ENCODE data around the gene AACS. TPM values are rescaled to one million over a fixed set of nuclear protein-coding genes. Genes with fewer than 3 reads are reported as not detected.

AACS gene
- total and polyA plus RNA-seq, 2 of the 8 experiments (the other 6 are each of a cell fraction or from before 2014, with no cell fraction given) = 51.9 to 52.4 TPM

DNA sequence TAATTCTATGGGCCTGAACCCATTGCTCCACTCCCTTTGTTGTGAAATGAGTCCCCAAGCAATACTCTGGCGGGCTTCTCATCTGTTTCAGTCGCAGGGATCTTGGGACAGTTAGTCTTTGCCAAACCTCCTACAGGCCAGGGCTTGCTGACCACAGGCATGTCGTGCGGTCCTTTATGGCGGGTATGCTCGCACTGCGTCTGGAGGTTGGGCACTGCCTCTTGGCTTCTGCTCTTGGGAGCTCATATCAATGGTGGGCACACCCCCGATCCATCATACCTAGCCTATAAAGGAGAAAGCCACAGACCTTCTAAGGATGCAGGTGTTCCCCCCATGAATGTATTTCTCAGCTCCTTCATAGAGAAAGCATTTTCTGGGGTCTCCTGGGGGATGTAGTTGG is 99.3 kb downstream of the AACS start:
- no peak overlapping the region for H2BK5ac ChIP-seq (ENCODE audit: low read depth, low read length)
- DNase-seq (ENCODE audit: low read depth in 1 of 2, low spot score in 2 of 2) (no peak), FAIRE-seq (no peak)
- 96% methylated on average over 8 of the region's 8 CpGs; no CpG with 5 or more reads in 1 of the 2 experiments for WGBS, 2 experiments (ENCODE audit: extremely low coverage in 1 of 2, insufficient coverage in 1 of 2, insufficient read length in 1 of 2, insufficient replicate concordance in 2 of 2, low coverage in 1 of 2, low lambda C conversion rate in 2 of 2, missing lambda C conversion rate in 1 of 2)
- H4K20me1 ChIP-seq (replicated peaks in 1 of 2; ENCODE audit: control insufficient read depth in 1 of 2, insufficient read depth in 2 of 2, low read length in 2 of 2) = no peaks in the 10 kb centered on the region
- H2BK12ac ChIP-seq (ENCODE audit: low read depth, low read length) = no peak overlapping the region
- H3K4me1 ChIP-seq (replicated peaks in 1 of 4; ENCODE audit: control insufficient read depth in 3 of 4, insufficient read depth in 4 of 4, low read length in 3 of 4) = no peaks in the 10 kb centered on the region
- no peak overlapping the region for H3K56ac ChIP-seq (replicated peaks; ENCODE audit: insufficient read length, low read depth, low read length)
- no peak overlapping the region for H2BK120ac ChIP-seq (replicated peaks; ENCODE audit: low read depth, low read length)
- H3K79me1 ChIP-seq (ENCODE audit: low read depth, low read length) = no peaks in the 10 kb centered on the region; the same call in 1 of the 2 replicates
- no peaks in the 10 kb centered on the region for H3K23me2 ChIP-seq (ENCODE audit: low read depth, low read length)
- H3K23ac ChIP-seq (ENCODE audit: insufficient read length) = no peak overlapping the region
- no peaks in the 10 kb centered on the region for H3K36me3 ChIP-seq (ENCODE audit: control insufficient read depth in 2 of 4, insufficient read depth in 4 of 4, low read length in 3 of 4)
- H4K8ac ChIP-seq (ENCODE audit: extremely low read depth, insufficient read depth, low read length) = no peak overlapping the region
- H3K9me3 ChIP-seq (ENCODE audit: insufficient read depth in 2 of 2, low read depth in 1 of 2, low read length in 1 of 2) = peaks cover 0 to 3% of the 10 kb centered on the region in 2 experiments; a peak in 1 of 4 replicates
- no peak overlapping the region for H4K5ac ChIP-seq (ENCODE audit: insufficient read length, low read depth, low read length)
- no peak overlapping the region for H2AK5ac ChIP-seq (ENCODE audit: low read depth, low read length)
- CTCF ChIA-PET (ENCODE audit: partially characterized antibody) = interaction anchor here (0.8 to 1.6 kb wide), 2 partner anchors 9 to 52 kb away, joined by 3 to 6 read pairs; no protein-coding TSS in a partner anchor
- H3K4me3 ChIP-seq (ENCODE audit: extremely low read depth in 1 of 4, insufficient read depth in 2 of 4, low read depth in 3 of 4, low read length in 4 of 4) = no peak overlapping the region
- H3K4ac ChIP-seq (replicated peaks; ENCODE audit: insufficient read length, low read depth, low read length) = no peak overlapping the region
- no peak overlapping the region for H4K91ac ChIP-seq (replicated peaks; ENCODE audit: insufficient read length, low read length)
- no peak overlapping the region for H3K4me2 ChIP-seq (ENCODE audit: insufficient read depth in 1 of 2, low read depth in 2 of 2, low read length in 2 of 2)
- H2BK20ac ChIP-seq (ENCODE audit: low read length) = no peak overlapping the region
- H3K18ac ChIP-seq (ENCODE audit: extremely low read depth, low read length) = no peak overlapping the region
- POLR2A ChIA-PET (ENCODE audit: partially characterized antibody) = interaction anchor here (1.1 kb wide), 1 partner anchor 254 kb away, joined by 4 read pairs; no protein-coding TSS in a partner anchor
- H3K27me3 ChIP-seq (replicated peaks in 1 of 4; ENCODE audit: control insufficient read depth in 3 of 4, extremely low read depth in 1 of 4, insufficient read depth in 3 of 4, low read length in 3 of 4) = no peaks in the 10 kb centered on the region
- H3K14ac ChIP-seq (ENCODE audit: insufficient read length) = no peak overlapping the region
- no peak overlapping the region for H3K27ac ChIP-seq (ENCODE audit: low read depth, low read length)
- no peak overlapping the region for H3K9ac ChIP-seq (replicated peaks in 1 of 4; ENCODE audit: extremely low read depth in 1 of 4, low read depth in 3 of 4, low read length in 3 of 4)
- no peaks in the 10 kb centered on the region for H3K79me2 ChIP-seq (ENCODE audit: control insufficient read depth in 1 of 2, insufficient read depth in 2 of 2, low read length in 2 of 2)
- H2BK15ac ChIP-seq (ENCODE audit: low read length) = no peak overlapping the region
- no peak overlapping the region for H2AFZ ChIP-seq (ENCODE audit: low read length)
- TF ChIP-seq JUN (IDR thresholded peaks at IDR 0.05; ENCODE audit: low read depth, low read length) (no peak), SIN3A (conservative IDR thresholded peaks at IDR 0.05 in 1 of 2, IDR thresholded peaks at IDR 0.05 in 1 of 2; ENCODE audit: low read depth in 1 of 2, low read length in 2 of 2) (no peak), CHD2 (IDR thresholded peaks at IDR 0.05; ENCODE audit: low read length) (no peak)

Measured in H1 (cell line).